Mesenchymal stem cell (in vitro differentiated cells and primary cell): ENCODE results near the gene CEP57. TPM values are rescaled to one million over a fixed set of nuclear protein-coding genes. Genes with fewer than 3 reads are reported as not detected.
A peak's percentile ranks its signal among the peaks of the same experiment; 100 is the strongest.

Source experiments
- DNase-seq: peaks from one replicate; pipeline ENCODE4 v3.0.0-alpha.2; 2013
- H2AFZ ChIP-seq: one replicate; pipeline ENCODE4 v1.6.1; 2013; ENCODE audit warnings: low read depth, mild to moderate bottlenecking, control low read depth, inconsistent platforms, low read length, moderate library complexity
- H2AK5ac ChIP-seq: 2 replicates; pipeline ENCODE4 v1.6.1; 2013; ENCODE audit warnings: low read length, moderate library complexity, mild to moderate bottlenecking, inconsistent platforms; ENCODE audit not compliant: severe bottlenecking
- H2BK120ac ChIP-seq: one replicate; pipeline ENCODE4 v1.6.1; 2013; ENCODE audit warnings: low read depth, mild to moderate bottlenecking, inconsistent platforms, low read length, moderate library complexity
- H2BK12ac ChIP-seq, 2 experiments: one replicate each; pipeline ENCODE4 v1.6.1; 2013; ENCODE audit warnings: inconsistent platforms in 2 of 2, low read length in 2 of 2, mild to moderate bottlenecking in 2 of 2, moderate library complexity in 2 of 2, control low read depth in 1 of 2
- H2BK15ac ChIP-seq: one replicate; pipeline ENCODE4 v1.6.1; 2013; ENCODE audit warnings: mild to moderate bottlenecking, low read depth, inconsistent platforms; ENCODE audit not compliant: poor library complexity, severe bottlenecking
- H2BK5ac ChIP-seq: 2 replicates; pipeline ENCODE4 v1.6.1; 2013; ENCODE audit warnings: low read depth, mild to moderate bottlenecking, low read length, control low read depth, inconsistent platforms; ENCODE audit not compliant: poor library complexity, severe bottlenecking
- H3K14ac ChIP-seq, 2 experiments: one replicate each; pipeline ENCODE4 v1.6.1; 2013; ENCODE audit warnings: inconsistent platforms in 2 of 2, low read length in 2 of 2, control low read depth in 1 of 2, mild to moderate bottlenecking in 1 of 2, moderate library complexity in 1 of 2
- H3K18ac ChIP-seq, 2 experiments: one replicate each; pipeline ENCODE4 v1.6.1; 2013; ENCODE audit warnings: inconsistent platforms in 2 of 2, low read length in 2 of 2, control low read depth in 1 of 2, low read depth in 1 of 2, mild to moderate bottlenecking in 1 of 2
- H3K23ac ChIP-seq, 2 experiments: one replicate each; pipeline ENCODE4 v1.6.1; 2013; ENCODE audit warnings: inconsistent platforms in 2 of 2, low read length in 2 of 2, mild to moderate bottlenecking in 2 of 2, moderate library complexity in 2 of 2, control low read depth in 1 of 2
- H3K27ac ChIP-seq: 2 replicates; pipeline ENCODE4 v1.5.1; 2013; ENCODE audit warnings: mild to moderate bottlenecking, moderate library complexity, low read length, control low read depth, inconsistent platforms; ENCODE audit not compliant: poor library complexity, severe bottlenecking
- H3K27me3 ChIP-seq, 2 experiments: 2 replicates each; pipeline versions ENCODE4 v1.6.1 to v1.7.0; 2013; ENCODE audit warnings: low read length in 2 of 2, mild to moderate bottlenecking in 2 of 2, moderate library complexity in 2 of 2, control low read depth in 1 of 2, inconsistent platforms in 1 of 2; ENCODE audit not compliant: control insufficient read depth in 1 of 2, insufficient read depth in 1 of 2
- H3K36me3 ChIP-seq, 2 experiments: 2 replicates each; pipeline versions ENCODE4 v1.6.1 to v1.7.0; 2013; ENCODE audit warnings: low read length in 2 of 2, control low read depth in 1 of 2, inconsistent platforms in 1 of 2, low read depth in 1 of 2, mild to moderate bottlenecking in 1 of 2; ENCODE audit not compliant: insufficient read depth in 2 of 2, control insufficient read depth in 1 of 2
- H3K4ac ChIP-seq, 2 experiments: one replicate each; pipeline ENCODE4 v1.6.1; 2013; ENCODE audit warnings: inconsistent platforms in 2 of 2, low read length in 2 of 2, mild to moderate bottlenecking in 2 of 2, moderate library complexity in 2 of 2, control low read depth in 1 of 2, low read depth in 1 of 2
- H3K4me1 ChIP-seq: 2 replicates; pipeline ENCODE4 v1.6.1; 2013; ENCODE audit warnings: low read depth, low read length, control low read depth; ENCODE audit not compliant: control insufficient read depth, insufficient read depth
- H3K4me2 ChIP-seq: 2 replicates; pipeline ENCODE4 v1.6.1; 2013; ENCODE audit warnings: low read length, mild to moderate bottlenecking, inconsistent platforms; ENCODE audit not compliant: poor library complexity, severe bottlenecking
- H3K4me3 ChIP-seq, 2 experiments: 2 replicates each; pipeline versions ENCODE4 v1.5.1 to v1.7.0; 2013; ENCODE audit warnings: low read length in 2 of 2, mild to moderate bottlenecking in 2 of 2, control low read depth in 1 of 2, low read depth in 1 of 2; ENCODE audit not compliant: insufficient read depth in 1 of 2
- H3K79me1 ChIP-seq: replicated peaks from 2 replicates; pipeline ENCODE4 v1.6.1; 2013; ENCODE audit warnings: mild to moderate bottlenecking, control low read depth, low read length, inconsistent platforms; ENCODE audit not compliant: poor library complexity, severe bottlenecking
- H3K9ac ChIP-seq: 2 replicates; pipeline ENCODE4 v1.7.0; 2013; ENCODE audit warnings: mild to moderate bottlenecking, low read length, moderate library complexity
- H3K9me3 ChIP-seq: 2 replicates; pipeline ENCODE4 v1.7.0; 2013; ENCODE audit warnings: mild to moderate bottlenecking, low read length; ENCODE audit not compliant: control insufficient read depth
- H4K8ac ChIP-seq: one replicate; pipeline ENCODE4 v1.6.1; 2013; ENCODE audit warnings: inconsistent platforms, mild to moderate bottlenecking, low read length, moderate library complexity
- H4K91ac ChIP-seq: one replicate; pipeline ENCODE4 v1.6.1; 2013; ENCODE audit warnings: mild to moderate bottlenecking, low read length, inconsistent platforms
- WGBS: methylation state at CpG from one replicate; pipeline ENCODE4 v1.1.7; 2013; ENCODE audit warnings: mixed read lengths; 5-methylcytosine and 5-hydroxymethylcytosine counted together
- small RNA-seq: library from polyadenylated mRNA; stranded (forward); fragments of <200 nt; extraction: miRNeasy Mini kit (QIAGEN cat#:217004); gene quantifications from one replicate; pipeline ENCODE3, GENCODE V24; 2013; ENCODE audit warnings: low read depth

Gene CEP57

GRCh38 chr11:95877291-95877690, 87.0 kb downstream of the CEP57 start:
- no peak overlapping the region for H3K14ac ChIP-seq
- H2AK5ac ChIP-seq, result no peak overlapping the region
- 0% methylated on average over 2 of the region's 2 CpGs for WGBS

More at GRCh38 chr11:95877291-95877690, 87.0 kb downstream of the CEP57 start:
- no peaks in the 10 kb centered on the region for H3K4me1 ChIP-seq
- no peak overlapping the region for H2BK12ac ChIP-seq
- no peak overlapping the region for H3K23ac ChIP-seq
- H4K8ac ChIP-seq, result no peak overlapping the region
- no peak overlapping the region for H2AFZ ChIP-seq
- no peak overlapping the region for H3K4me2 ChIP-seq
- peaks cover 3% of the 10 kb centered on the region for H3K79me1 ChIP-seq
- peaks cover 0 to 14% of the 10 kb centered on the region in 2 experiments for H3K36me3 ChIP-seq
- H3K4me3 ChIP-seq, result no peak overlapping the region
- H4K91ac ChIP-seq, result no peak overlapping the region
- H2BK5ac ChIP-seq, result no peak overlapping the region
- peak overlapping the region; percentile 91 for H3K27ac ChIP-seq
- H3K18ac ChIP-seq, result no peak overlapping the region
- no peak overlapping the region for H3K4ac ChIP-seq
- no peak overlapping the region for H2BK15ac ChIP-seq
- H3K9me3 ChIP-seq, result no peaks in the 10 kb centered on the region
- DNase-seq, result peak; percentile 99
- no peak overlapping the region for H2BK120ac ChIP-seq
- peak overlapping the region; percentile 79 for H3K9ac ChIP-seq
- no peaks in the 10 kb centered on the region for H3K27me3 ChIP-seq

Small RNA genes lying within 50 kb of the gene (small RNA-seq; reads per million reads assigned to genes)
- not detected for gene RNA5SP345
